Islet precursor cell (in vitro differentiated cells): ENCODE results near the gene RNF187.

Experiments
- DNase-seq: peaks from one replicate; pipeline ENCODE4 v3.0.0-alpha.2; 2018

The RNF187 gene

GRCh38 chr1:228511546-228512445 lies 24.6 kb downstream of the RNF187 start:
- no peak for DNase-seq

- no peak for DNase-seq
Observed at GRCh38 chr1:228512781-228513198, 25.6 kb downstream of the RNF187 start.

GRCh38 chr1:228513236-228513900 lies 26.2 kb downstream of the RNF187 start:
- DNase-seq, result no peak

GRCh38 chr1:228514421-228514820 lies 27.2 kb downstream of the RNF187 start:
- DNase-seq, result no peak

- no peak for DNase-seq
Observed at GRCh38 chr1:228515200-228515834, 28.1 kb downstream of the RNF187 start.

- DNase-seq, result no peak
Observed at GRCh38 chr1:228517655-228518054, 30.5 kb downstream of the RNF187 start.

GRCh38 chr1:228527596-228527995 lies 40.4 kb downstream of the RNF187 start:
- no peak for DNase-seq

GRCh38 chr1:228528612-228529011 lies 41.4 kb downstream of the RNF187 start:
- no peak for DNase-seq

GRCh38 chr1:228530086-228530758 lies 43.0 kb downstream of the RNF187 start:
- no peak for DNase-seq

GRCh38 chr1:228530951-228531731 lies 44.0 kb downstream of the RNF187 start:
- DNase-seq, result no peak

- DNase-seq, result no peak
Observed at GRCh38 chr1:228538831-228539230, 51.6 kb downstream of the RNF187 start.

- no peak for DNase-seq
Observed at GRCh38 chr1:228540161-228540917, 53.2 kb downstream of the RNF187 start.

- no peak for DNase-seq
Observed at GRCh38 chr1:228541725-228542124, 54.5 kb downstream of the RNF187 start.

- no peak for DNase-seq
Observed at GRCh38 chr1:228542376-228542775, 55.2 kb downstream of the RNF187 start.

GRCh38 chr1:228542981-228543380 lies 55.8 kb downstream of the RNF187 start:
- DNase-seq, result no peak

- DNase-seq, result no peak
Observed at GRCh38 chr1:228543396-228543795, 56.2 kb downstream of the RNF187 start.

- no peak for DNase-seq
Observed at GRCh38 chr1:228544021-228544850, 57.1 kb downstream of the RNF187 start.

GRCh38 chr1:228544921-228545591 lies 57.9 kb downstream of the RNF187 start:
- DNase-seq, result no peak
